Dendritic cell treated with granulocyte-macrophage colony-stimulating factor and Interleukin-4, amounts not matched to agents 40 ng/mL and 50 ng/mL, for 4 days (primary cell): Measurements from ENCODE around the gene KIF5C.

ENCODE experiments used
- H3K27ac Mint-ChIP-seq: one replicate; pipeline ENCODE4 v1.8.0; 2022; ENCODE audit warnings: mild to moderate bottlenecking, mixed read lengths
- H3K27me3 Mint-ChIP-seq: one replicate; pipeline ENCODE4 v1.8.0; 2022; ENCODE audit warnings: mild to moderate bottlenecking, mixed read lengths
- H3K36me3 Mint-ChIP-seq: one replicate; pipeline ENCODE4 v1.8.0; 2022; ENCODE audit warnings: low read depth, mixed read lengths
- H3K4me1 Mint-ChIP-seq: one replicate; pipeline ENCODE4 v1.8.0; 2022; ENCODE audit warnings: low read depth, mixed read lengths
- H3K4me3 Mint-ChIP-seq: one replicate; pipeline ENCODE4 v1.8.0; 2022; ENCODE audit warnings: mild to moderate bottlenecking, moderate library complexity, mixed read lengths
- H3K9me3 Mint-ChIP-seq: one replicate; pipeline ENCODE4 v1.8.0; 2022; ENCODE audit warnings: mixed read lengths
- intact Hi-C: fragments of 100-400 bp; cut with micrococcal nuclease; formaldehyde crosslinking; loops from one replicate; pipeline ENCODE4 v1.15.0; 2022

Gene KIF5C

GRCh38 chr2:149061133-149061745 is 186.2 kb downstream of the KIF5C start:
- H3K9me3 Mint-ChIP-seq = no peaks in the 10 kb centered on the region
- H3K4me1 Mint-ChIP-seq = no peaks in the 10 kb centered on the region
- no peaks in the 10 kb centered on the region for H3K27me3 Mint-ChIP-seq
- H3K36me3 Mint-ChIP-seq = no peaks in the 10 kb centered on the region
- H3K4me3 Mint-ChIP-seq = no peak overlapping the region
- intact Hi-C loops = no loop called here
- no peak overlapping the region for H3K27ac Mint-ChIP-seq

GRCh38 chr2:149062531-149062930 is 187.5 kb downstream of the KIF5C start:
- H3K36me3 Mint-ChIP-seq = no peaks in the 10 kb centered on the region
- H3K27me3 Mint-ChIP-seq = no peaks in the 10 kb centered on the region
- no peaks in the 10 kb centered on the region for H3K4me1 Mint-ChIP-seq
- no peaks in the 10 kb centered on the region for H3K9me3 Mint-ChIP-seq
- H3K4me3 Mint-ChIP-seq = no peak overlapping the region
- H3K27ac Mint-ChIP-seq = no peak overlapping the region
- intact Hi-C loops = no loop called here

- Mint-ChIP-seq H3K36me3 (no peaks in the 10 kb centered on the region), H3K9me3 (no peaks in the 10 kb centered on the region), H3K27ac (no peak overlapping the region), H3K4me3 (no peak overlapping the region), H3K27me3 (no peaks in the 10 kb centered on the region), H3K4me1 (no peaks in the 10 kb centered on the region)
- intact Hi-C loops = no loop called here
These were observed 188.2 kb downstream of the KIF5C start for GRCh38 chr2:149063177-149063576.

- H3K27ac Mint-ChIP-seq = no peak overlapping the region
- H3K4me1 Mint-ChIP-seq = peaks cover 9% of the 10 kb centered on the region
- intact Hi-C loops = no loop called here
- H3K36me3 Mint-ChIP-seq = no peaks in the 10 kb centered on the region
- no peak overlapping the region for H3K4me3 Mint-ChIP-seq
- H3K27me3 Mint-ChIP-seq = no peaks in the 10 kb centered on the region
- H3K9me3 Mint-ChIP-seq = no peaks in the 10 kb centered on the region
These were observed 189.4 kb downstream of the KIF5C start for GRCh38 chr2:149064365-149064841.

- no peaks in the 10 kb centered on the region for H3K36me3 Mint-ChIP-seq
- peaks cover 11% of the 10 kb centered on the region for H3K4me1 Mint-ChIP-seq
- no peaks in the 10 kb centered on the region for H3K27me3 Mint-ChIP-seq
- no peaks in the 10 kb centered on the region for H3K9me3 Mint-ChIP-seq
- intact Hi-C loops = no loop called here
- H3K27ac Mint-ChIP-seq = no peak overlapping the region
- no peak overlapping the region for H3K4me3 Mint-ChIP-seq
These were observed 190.0 kb downstream of the KIF5C start for GRCh38 chr2:149064856-149065630.

- Mint-ChIP-seq H3K4me3 (no peak overlapping the region), H3K4me1 (peaks cover 11% of the 10 kb centered on the region), H3K36me3 (no peaks in the 10 kb centered on the region), H3K9me3 (no peaks in the 10 kb centered on the region), H3K27me3 (no peaks in the 10 kb centered on the region), H3K27ac (no peak overlapping the region)
- intact Hi-C loops = no loop called here
These were observed 193.4 kb downstream of the KIF5C start for GRCh38 chr2:149068225-149068995.

- intact Hi-C loops = no loop called here
- Mint-ChIP-seq H3K27ac (no peak overlapping the region), H3K9me3 (no peaks in the 10 kb centered on the region), H3K4me1 (peaks cover 11% of the 10 kb centered on the region), H3K4me3 (no peak overlapping the region), H3K27me3 (no peaks in the 10 kb centered on the region), H3K36me3 (no peaks in the 10 kb centered on the region)
These were observed 194.2 kb downstream of the KIF5C start for GRCh38 chr2:149068996-149069888.

GRCh38 chr2:149070681-149071320 is 195.8 kb downstream of the KIF5C start:
- no peak overlapping the region for H3K4me3 Mint-ChIP-seq
- H3K36me3 Mint-ChIP-seq = no peaks in the 10 kb centered on the region
- H3K27ac Mint-ChIP-seq = no peak overlapping the region

GRCh38 chr2:149075105-149075504 is 200.1 kb downstream of the KIF5C start:
- peaks cover 4% of the 10 kb centered on the region for H3K4me1 Mint-ChIP-seq
- no peak overlapping the region for H3K4me3 Mint-ChIP-seq
- intact Hi-C loops = no loop called here
- H3K27ac Mint-ChIP-seq = no peak overlapping the region
- no peaks in the 10 kb centered on the region for H3K36me3 Mint-ChIP-seq
- H3K9me3 Mint-ChIP-seq = no peaks in the 10 kb centered on the region
- peaks cover 2% of the 10 kb centered on the region for H3K27me3 Mint-ChIP-seq

More at GRCh38 chr2:149070681-149071320, 195.8 kb downstream of the KIF5C start:
- Mint-ChIP-seq H3K27me3 (peaks cover 1% of the 10 kb centered on the region), H3K9me3 (no peaks in the 10 kb centered on the region), H3K4me1 (peaks cover 11% of the 10 kb centered on the region)
- intact Hi-C loops = no loop called here

- no peak overlapping the region for H3K4me3 Mint-ChIP-seq
- no peaks in the 10 kb centered on the region for H3K36me3 Mint-ChIP-seq
- H3K4me1 Mint-ChIP-seq = peaks cover 4% of the 10 kb centered on the region
- peaks cover 2% of the 10 kb centered on the region for H3K27me3 Mint-ChIP-seq
- H3K9me3 Mint-ChIP-seq = no peaks in the 10 kb centered on the region
- intact Hi-C loops = no loop called here
- H3K27ac Mint-ChIP-seq = no peak overlapping the region
These were observed 200.8 kb downstream of the KIF5C start for GRCh38 chr2:149075853-149076252.
